Dedifferentiated amniotic fluid mesenchymal stem cell (primary cell): ENCODE results near the gene UNC119.
"Not testable (repeated sequence)": the region's sequence is repeated elsewhere in the genome, so short reads cannot be mapped to it uniquely, and the experiment has no call there.

Experiments used
- DNase-seq: peaks from one replicate; pipeline ENCODE4 v3.0.0-alpha.2; 2016; ENCODE audit errors: extremely low spot score

The UNC119 gene

GRCh38 chr17:28522281-28522680 is 30.1 kb downstream of the UNC119 start:
- DNase-seq = not testable (repeated sequence)

GRCh38 chr17:28521311-28522085 is 30.9 kb downstream of the UNC119 start:
- no peak for DNase-seq

GRCh38 chr17:28520687-28521086 is 31.7 kb downstream of the UNC119 start:
- no peak for DNase-seq

GRCh38 chr17:28519236-28519635 is 33.2 kb downstream of the UNC119 start:
- DNase-seq = no peak

- no peak for DNase-seq
Observed at GRCh38 chr17:28518578-28518977, 33.8 kb downstream of the UNC119 start.

GRCh38 chr17:28518132-28518531 is 34.3 kb downstream of the UNC119 start:
- no peak for DNase-seq

GRCh38 chr17:28515518-28515917 is 36.9 kb downstream of the UNC119 start:
- DNase-seq = no peak

GRCh38 chr17:28514561-28515002 is 37.8 kb downstream of the UNC119 start:
- DNase-seq = no peak

GRCh38 chr17:28513476-28513875 is 38.9 kb downstream of the UNC119 start:
- DNase-seq = no peak

GRCh38 chr17:28511858-28512461 is 40.5 kb downstream of the UNC119 start:
- no peak for DNase-seq

GRCh38 chr17:28509789-28510188 is 42.6 kb downstream of the UNC119 start:
- DNase-seq = no peak

- DNase-seq = no peak
Observed at GRCh38 chr17:28508211-28508724, 44.2 kb downstream of the UNC119 start.

- no peak for DNase-seq
Observed at GRCh38 chr17:28507567-28508203, 44.7 kb downstream of the UNC119 start.

GRCh38 chr17:28506763-28507487 is 45.5 kb downstream of the UNC119 start:
- no peak for DNase-seq

GRCh38 chr17:28505986-28506665 is 46.3 kb downstream of the UNC119 start, which contains the start of gene FOXN1:
Gene FOXN1 (plus strand): TSS chr17:28506348. CDS start chr17:28523970, 17,622 bp downstream.
- DNase-seq = no peak

- DNase-seq = no peak
Observed at GRCh38 chr17:28503420-28503819, 49.0 kb downstream of the UNC119 start.

GRCh38 chr17:28501421-28502284 is 50.8 kb downstream of the UNC119 start:
- DNase-seq = no peak

- no peak for DNase-seq
Observed at GRCh38 chr17:28500712-28501379, 51.6 kb downstream of the UNC119 start.

GRCh38 chr17:28499684-28500357 is 52.6 kb downstream of the UNC119 start:
- DNase-seq = no peak
